ENCODE results near the gene OR6K2. TPM values are rescaled to one million over a fixed set of nuclear protein-coding genes. Genes with fewer than 3 reads are reported as not detected.

Gene OR6K2
- total and polyA plus RNA-seq, 2 donors from 2014 or later = not detected

DNA sequence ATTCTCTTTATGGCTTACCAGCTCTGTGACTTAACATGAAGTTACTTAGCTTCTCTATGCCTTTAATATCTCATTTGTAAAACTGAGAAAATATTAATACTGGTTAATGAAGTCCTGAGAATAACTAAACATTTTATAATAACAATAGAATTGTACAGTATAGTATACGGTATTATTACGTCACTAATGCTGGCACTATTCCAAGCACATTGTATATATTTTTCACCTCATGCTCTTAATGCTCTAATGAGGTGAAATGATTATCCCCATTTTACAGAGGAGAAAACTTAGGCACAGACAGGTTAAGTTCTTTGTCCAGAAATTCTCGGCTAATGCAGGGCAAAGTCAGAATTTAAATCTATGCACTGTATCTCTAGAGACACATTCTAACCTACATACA, 19.2 kb upstream of the OR6K2 start:
- H3K9me3 ChIP-seq (ENCODE audit: control insufficient read depth in 2 of 3, insufficient read depth in 1 of 3, low read length in 3 of 3) = no peaks in the 10 kb centered on the region
- no peaks in the 10 kb centered on the region for H3K27me3 ChIP-seq (ENCODE audit: control insufficient read depth, insufficient read depth, low read length)
- H3K36me3 ChIP-seq (ENCODE audit: control insufficient read depth in 2 of 3, insufficient read depth in 3 of 3, low read length in 3 of 3) = no peaks in the 10 kb centered on the region
- TF ChIP-seq, protein P1, sequence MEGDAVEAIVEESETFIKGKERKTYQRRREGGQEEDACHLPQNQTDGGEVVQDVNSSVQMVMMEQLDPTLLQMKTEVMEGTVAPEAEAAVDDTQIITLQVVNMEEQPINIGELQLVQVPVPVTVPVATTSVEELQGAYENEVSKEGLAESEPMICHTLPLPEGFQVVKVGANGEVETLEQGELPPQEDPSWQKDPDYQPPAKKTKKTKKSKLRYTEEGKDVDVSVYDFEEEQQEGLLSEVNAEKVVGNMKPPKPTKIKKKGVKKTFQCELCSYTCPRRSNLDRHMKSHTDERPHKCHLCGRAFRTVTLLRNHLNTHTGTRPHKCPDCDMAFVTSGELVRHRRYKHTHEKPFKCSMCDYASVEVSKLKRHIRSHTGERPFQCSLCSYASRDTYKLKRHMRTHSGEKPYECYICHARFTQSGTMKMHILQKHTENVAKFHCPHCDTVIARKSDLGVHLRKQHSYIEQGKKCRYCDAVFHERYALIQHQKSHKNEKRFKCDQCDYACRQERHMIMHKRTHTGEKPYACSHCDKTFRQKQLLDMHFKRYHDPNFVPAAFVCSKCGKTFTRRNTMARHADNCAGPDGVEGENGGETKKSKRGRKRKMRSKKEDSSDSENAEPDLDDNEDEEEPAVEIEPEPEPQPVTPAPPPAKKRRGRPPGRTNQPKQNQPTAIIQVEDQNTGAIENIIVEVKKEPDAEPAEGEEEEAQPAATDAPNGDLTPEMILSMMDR (IDR thresholded peaks at IDR 0.05; ENCODE audit: borderline replicate concordance, extremely low read depth, insufficient read depth) = no peak
- no peak overlapping the region for H3K9ac ChIP-seq (ENCODE audit: low read length in 3 of 3)
- no peak overlapping the region for H3K4me3 ChIP-seq (ENCODE audit: low read length in 3 of 3)
- intact Hi-C loops (cut with DNase I) = no loop called here
- H3K27ac ChIP-seq (ENCODE audit: low read depth in 2 of 2, low read length in 2 of 2) = no peak overlapping the region
- H3K4me1 ChIP-seq (ENCODE audit: control insufficient read depth in 2 of 3, insufficient read depth in 2 of 3, low read depth in 1 of 3, low read length in 3 of 3) = no peaks in the 10 kb centered on the region
- FAIRE-seq = no peak
- DNase-seq = no peak

DNA sequence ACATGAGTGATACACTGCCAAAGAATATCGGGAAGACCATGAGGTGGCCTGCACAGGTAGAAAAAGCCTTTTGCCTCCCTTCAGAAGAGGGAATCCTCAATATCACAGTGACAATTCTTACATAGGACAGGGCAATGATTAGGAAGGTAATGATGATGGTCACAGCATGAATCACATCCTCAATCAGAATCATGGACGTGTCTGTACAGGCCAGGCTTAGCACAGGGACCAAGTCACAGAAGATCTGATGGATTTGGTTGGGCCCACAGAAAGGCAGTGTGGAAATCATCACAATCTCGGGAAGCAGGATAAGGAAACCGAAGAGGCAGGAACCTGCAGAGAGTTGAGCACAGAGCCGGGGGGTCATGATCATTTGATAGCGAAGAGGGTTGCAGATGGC, 16.9 kb upstream of the OR6K2 start:
- no peak overlapping the region for H3K4me3 ChIP-seq (ENCODE audit: low read length in 3 of 3)
- DNase-seq (no peak), FAIRE-seq (no peak)
- intact Hi-C loops (cut with DNase I) = no loop called here
- H3K36me3 ChIP-seq (ENCODE audit: control insufficient read depth in 2 of 3, insufficient read depth in 3 of 3, low read length in 3 of 3) = no peaks in the 10 kb centered on the region
- TF ChIP-seq, protein P1 (IDR thresholded peaks at IDR 0.05; ENCODE audit: borderline replicate concordance, extremely low read depth, insufficient read depth) = no peak
- no peak overlapping the region for H3K27ac ChIP-seq (ENCODE audit: low read depth in 2 of 2, low read length in 2 of 2)
- no peak overlapping the region for H3K9ac ChIP-seq (ENCODE audit: low read length in 3 of 3)
- no peaks in the 10 kb centered on the region for H3K9me3 ChIP-seq (ENCODE audit: control insufficient read depth in 2 of 3, insufficient read depth in 1 of 3, low read length in 3 of 3)
- H3K27me3 ChIP-seq (ENCODE audit: control insufficient read depth, insufficient read depth, low read length) = no peaks in the 10 kb centered on the region
- H3K4me1 ChIP-seq (ENCODE audit: control insufficient read depth in 2 of 3, insufficient read depth in 2 of 3, low read depth in 1 of 3, low read length in 3 of 3) = no peaks in the 10 kb centered on the region

GRCh38 chr1:158716335-158716734, 15.9 kb upstream of the OR6K2 start:
- FAIRE-seq (no peak), DNase-seq (no peak)
- H3K9ac ChIP-seq (ENCODE audit: low read length in 3 of 3) = no peak overlapping the region
- no peaks in the 10 kb centered on the region for H3K27me3 ChIP-seq (ENCODE audit: control insufficient read depth, insufficient read depth, low read length)
- H3K27ac ChIP-seq (ENCODE audit: low read depth in 2 of 2, low read length in 2 of 2) = no peak overlapping the region
- intact Hi-C loops (cut with DNase I) = no loop called here
- TF ChIP-seq, protein P1 (IDR thresholded peaks at IDR 0.05; ENCODE audit: borderline replicate concordance, extremely low read depth, insufficient read depth) = no peak
- H3K9me3 ChIP-seq (ENCODE audit: control insufficient read depth in 2 of 3, insufficient read depth in 1 of 3, low read length in 3 of 3) = no peaks in the 10 kb centered on the region
- H3K4me3 ChIP-seq (ENCODE audit: low read length in 3 of 3) = no peak overlapping the region
- no peaks in the 10 kb centered on the region for H3K36me3 ChIP-seq (ENCODE audit: control insufficient read depth in 2 of 3, insufficient read depth in 3 of 3, low read length in 3 of 3)
- H3K4me1 ChIP-seq (ENCODE audit: control insufficient read depth in 2 of 3, insufficient read depth in 2 of 3, low read depth in 1 of 3, low read length in 3 of 3) = no peaks in the 10 kb centered on the region

DNA sequence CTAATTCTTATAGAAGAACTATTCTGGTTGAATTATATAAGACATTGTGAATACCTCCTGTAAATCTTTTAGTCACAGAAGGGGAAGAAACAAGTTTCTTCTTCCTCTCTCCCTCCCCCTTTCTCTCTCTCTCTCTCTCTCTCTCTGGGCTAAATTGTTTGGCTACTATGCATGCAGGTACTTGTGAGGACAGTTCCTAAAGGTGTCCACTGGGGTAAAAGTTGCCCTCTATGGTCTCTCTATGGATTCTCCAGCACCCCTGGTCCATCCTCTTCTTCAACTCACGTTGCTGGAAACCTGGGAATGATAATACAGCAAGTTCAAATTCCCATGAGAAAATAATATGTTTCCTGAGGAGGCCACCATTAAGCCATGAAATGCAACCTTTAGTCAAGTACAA, 14.3 kb upstream of the OR6K2 start:
- no peak for DNase-seq
- H3K27me3 ChIP-seq (ENCODE audit: control insufficient read depth, insufficient read depth, low read length) = no peaks in the 10 kb centered on the region
- FAIRE-seq = no peak
- TF ChIP-seq, protein P1 (IDR thresholded peaks at IDR 0.05; ENCODE audit: borderline replicate concordance, extremely low read depth, insufficient read depth) = no peak
- no peak overlapping the region for H3K9ac ChIP-seq (ENCODE audit: low read length in 3 of 3)
- no peaks in the 10 kb centered on the region for H3K36me3 ChIP-seq (ENCODE audit: control insufficient read depth in 2 of 3, insufficient read depth in 3 of 3, low read length in 3 of 3)
- no peak overlapping the region for H3K27ac ChIP-seq (ENCODE audit: low read depth in 2 of 2, low read length in 2 of 2)
- no peaks in the 10 kb centered on the region for H3K9me3 ChIP-seq (ENCODE audit: control insufficient read depth in 2 of 3, insufficient read depth in 1 of 3, low read length in 3 of 3)
- no peaks in the 10 kb centered on the region for H3K4me1 ChIP-seq (ENCODE audit: control insufficient read depth in 2 of 3, insufficient read depth in 2 of 3, low read depth in 1 of 3, low read length in 3 of 3)
- intact Hi-C loops (cut with DNase I) = no loop called here
- no peak overlapping the region for H3K4me3 ChIP-seq (ENCODE audit: low read length in 3 of 3)
